OCI-LY7 (cell line): ENCODE results near the gene SNRPN. TPM values are rescaled to one million over a fixed set of nuclear protein-coding genes. Genes with fewer than 3 reads are reported as not detected.

Source experiments
- BruUV-seq: library from RNA; stranded (reverse); fragments of 400-500 nt; replicated peaks from 2 replicates; lab custom pipeline; 2021; lab: Mats Ljungman, UMichigan
- CTCF ChIA-PET: fragments of 300-600 bp; sonication (Branson Sonifier 250); formaldehyde crosslinking; loops from one replicate; lab custom pipeline; 2022; ENCODE audit warnings: antibody characterized with exemption; ENCODE audit not compliant: unreplicated experiment; lab: Charles Lee
- POLR2A ChIA-PET: fragments of 300-600 bp; sonication (Branson Sonifier 250); formaldehyde crosslinking; loops from one replicate; lab custom pipeline; 2022; ENCODE audit warnings: antibody characterized with exemption; lab: Charles Lee
- DNase-seq: peaks from one replicate; pipeline ENCODE4 v3.0.0-alpha.2; 2015; ENCODE audit warnings: low spot score
- H2AFZ ChIP-seq: fragments of 200-600 bp; sonication (generic), shearing (Covaris generic); 2 replicates; pipeline ENCODE4 v1.6.1; 2014; ENCODE audit warnings: mild to moderate bottlenecking, antibody characterized with exemption, low read length, moderate library complexity
- H3K27ac ChIP-seq: fragments of 200-600 bp; sonication (generic); 2 replicates; pipeline ENCODE4 v1.5.1; 2014; ENCODE audit warnings: mixed run types, low read depth, mild to moderate bottlenecking, moderate library complexity, low read length, inconsistent platforms; ENCODE audit not compliant: poor library complexity, severe bottlenecking
- H3K36me3 ChIP-seq: fragments of 200-600 bp; sonication (generic); 2 replicates; pipeline ENCODE4 v1.6.1; 2014; ENCODE audit warnings: mild to moderate bottlenecking, antibody characterized with exemption, low read length, moderate library complexity, mixed read lengths; ENCODE audit not compliant: insufficient read depth
- H3K4me1 ChIP-seq: fragments of 200-600 bp; sonication (generic); 2 replicates; pipeline ENCODE4 v1.5.1; 2014; ENCODE audit warnings: mild to moderate bottlenecking, low read length; ENCODE audit not compliant: insufficient read depth, poor library complexity, severe bottlenecking
- H3K4me2 ChIP-seq: fragments of 200-600 bp; sonication (generic); 2 replicates; pipeline ENCODE4 v1.6.1; 2014; ENCODE audit warnings: mild to moderate bottlenecking, low read length
- H3K4me3 ChIP-seq: fragments of 200-600 bp; sonication (generic); 2 replicates; pipeline ENCODE4 v1.5.1; 2014; ENCODE audit warnings: mild to moderate bottlenecking, low read depth, low read length; ENCODE audit not compliant: poor library complexity, severe bottlenecking
- H3K79me2 ChIP-seq: fragments of 200-600 bp; sonication (generic); 2 replicates; pipeline ENCODE4 v1.6.1; 2016; ENCODE audit warnings: low read depth, mild to moderate bottlenecking, low read length, moderate library complexity, mixed read lengths; ENCODE audit not compliant: insufficient read depth
- H3K9me2 ChIP-seq: fragments of 200-600 bp; sonication (generic); 2 replicates; pipeline ENCODE4 v1.6.1; 2016; ENCODE audit warnings: mild to moderate bottlenecking, low read length, mixed read lengths; ENCODE audit not compliant: insufficient read depth
- H3K9me3 ChIP-seq: fragments of 200-600 bp; sonication (generic); 2 replicates; pipeline ENCODE4 v1.6.1; 2014; ENCODE audit warnings: mild to moderate bottlenecking, mixed run types, low read length, mixed read lengths
- H4K20me1 ChIP-seq: fragments of 200-600 bp; sonication (generic); 2 replicates; pipeline ENCODE4 v1.6.1; 2014; ENCODE audit warnings: mild to moderate bottlenecking, antibody characterized with exemption, low read length, moderate library complexity, mixed read lengths; ENCODE audit not compliant: insufficient read depth
- CTCF ChIP-seq: fragments of 200-600 bp; sonication (generic); conservative IDR thresholded peaks from 2 replicates; pipeline ENCODE4 v1.5.1; 2014; ENCODE audit warnings: mild to moderate bottlenecking, antibody characterized with exemption, low read length, moderate library complexity, mixed read lengths
- EZH2phosphoT487 ChIP-seq: fragments of 200-600 bp; sonication (generic); IDR thresholded peaks from 2 replicates; pipeline ENCODE4 v1.6.1; 2018; ENCODE audit warnings: low read depth, borderline replicate concordance, mild to moderate bottlenecking, mixed run types, antibody characterized with exemption, low read length, moderate library complexity, mixed read lengths
- intact Hi-C: fragments of 100-400 bp; cut with micrococcal nuclease; formaldehyde crosslinking; loops from one replicate; pipeline ENCODE4 v1.10.0; 2022; ENCODE audit not compliant: unreplicated experiment
- total RNA-seq, 2 experiments: library from RNA; depleted of rRNA in 1 of 2; stranded (reverse); fragments of >200 nt in 1 of 2; shearing (Covaris generic) in 1 of 2; gene quantifications; 2 replicates each; pipeline ENCODE4 v1.2.3, GENCODE V29; 2014 to 2022

The SNRPN gene
- total RNA-seq, 2 experiments from 2014 or later, result 26.8 TPM; not detected in 1

- no peaks in the 10 kb centered on the region for H3K4me1 ChIP-seq
- no peak overlapping the region for H3K4me3 ChIP-seq
- no peaks in the 10 kb centered on the region for H4K20me1 ChIP-seq
- no peak overlapping the region for H3K4me2 ChIP-seq
- POLR2A ChIA-PET, result no interaction called here
- no TSS peak for BruUV-seq
- CTCF ChIA-PET, result no interaction called here
- no peak overlapping the region for H2AFZ ChIP-seq
- intact Hi-C loops, result no loop called here
- TF ChIP-seq EZH2phosphoT487 (no peak), CTCF (no peak)
- H3K36me3 ChIP-seq, result no peaks in the 10 kb centered on the region
- no peak overlapping the region for H3K27ac ChIP-seq
- no peaks in the 10 kb centered on the region for H3K79me2 ChIP-seq
- no peak for DNase-seq
- no peaks in the 10 kb centered on the region; the same call in 1 of the 2 replicates for H3K9me3 ChIP-seq
- no peaks in the 10 kb centered on the region for H3K9me2 ChIP-seq
Observed at GRCh38 chr15:24944954-24945353, 9.8 kb upstream of the SNRPN start.

DNA sequence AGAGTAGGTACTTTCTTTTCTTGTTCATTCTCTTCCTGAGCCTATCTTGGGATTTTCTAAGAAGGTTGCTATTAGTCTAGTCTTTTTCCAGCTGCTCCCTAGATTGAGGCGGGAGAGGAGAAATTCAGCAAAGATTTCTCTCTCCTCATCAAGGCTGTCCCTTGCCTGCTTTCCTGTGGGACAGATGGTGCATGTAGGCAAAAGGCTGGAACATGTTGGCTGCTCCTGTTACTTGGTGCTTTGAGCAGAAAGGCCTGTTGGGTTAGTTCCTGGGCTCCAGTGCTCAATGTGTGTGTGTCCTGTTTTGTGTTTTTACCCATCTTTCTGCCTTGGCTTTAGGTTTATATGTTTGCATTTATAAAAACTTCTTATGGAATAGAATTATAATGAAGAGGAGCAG is 9.1 kb upstream of the SNRPN start:
- H2AFZ ChIP-seq, result no peak overlapping the region
- intact Hi-C loops, result no loop called here
- TF ChIP-seq CTCF (no peak), EZH2phosphoT487 (no peak)
- no peaks in the 10 kb centered on the region for H3K9me2 ChIP-seq
- H3K79me2 ChIP-seq, result no peaks in the 10 kb centered on the region
- POLR2A ChIA-PET, result no interaction called here
- no peak overlapping the region for H3K4me2 ChIP-seq
- no peaks in the 10 kb centered on the region for H3K36me3 ChIP-seq
- no peak overlapping the region for H3K4me3 ChIP-seq
- H3K27ac ChIP-seq, result no peak overlapping the region
- H3K4me1 ChIP-seq, result no peaks in the 10 kb centered on the region
- no TSS peak for BruUV-seq
- no peaks in the 10 kb centered on the region for H3K9me3 ChIP-seq
- H4K20me1 ChIP-seq, result no peaks in the 10 kb centered on the region
- CTCF ChIA-PET, result no interaction called here
- no peak for DNase-seq

- no peaks in the 10 kb centered on the region for H3K4me1 ChIP-seq
- no peak for DNase-seq
- no peak overlapping the region for H3K4me3 ChIP-seq
- H3K9me2 ChIP-seq, result no peaks in the 10 kb centered on the region
- no peak overlapping the region for H3K27ac ChIP-seq
- CTCF ChIA-PET, result no interaction called here
- no peak overlapping the region for H3K4me2 ChIP-seq
- no peaks in the 10 kb centered on the region for H3K9me3 ChIP-seq
- POLR2A ChIA-PET, result no interaction called here
- no peaks in the 10 kb centered on the region for H3K36me3 ChIP-seq
- no peaks in the 10 kb centered on the region for H4K20me1 ChIP-seq
- BruUV-seq, result no TSS peak
- TF ChIP-seq CTCF, result no peak
- no peak for TF ChIP-seq EZH2phosphoT487
- H3K79me2 ChIP-seq, result no peaks in the 10 kb centered on the region
- intact Hi-C loops, result no loop called here
- H2AFZ ChIP-seq, result no peak overlapping the region
Observed at GRCh38 chr15:24948495-24948894, 6.3 kb upstream of the SNRPN start.
